ENCODE measurements around the gene WFDC2.

Gene WFDC2, protein sequence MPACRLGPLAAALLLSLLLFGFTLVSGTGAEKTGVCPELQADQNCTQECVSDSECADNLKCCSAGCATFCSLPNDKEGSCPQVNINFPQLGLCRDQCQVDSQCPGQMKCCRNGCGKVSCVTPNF

DNA sequence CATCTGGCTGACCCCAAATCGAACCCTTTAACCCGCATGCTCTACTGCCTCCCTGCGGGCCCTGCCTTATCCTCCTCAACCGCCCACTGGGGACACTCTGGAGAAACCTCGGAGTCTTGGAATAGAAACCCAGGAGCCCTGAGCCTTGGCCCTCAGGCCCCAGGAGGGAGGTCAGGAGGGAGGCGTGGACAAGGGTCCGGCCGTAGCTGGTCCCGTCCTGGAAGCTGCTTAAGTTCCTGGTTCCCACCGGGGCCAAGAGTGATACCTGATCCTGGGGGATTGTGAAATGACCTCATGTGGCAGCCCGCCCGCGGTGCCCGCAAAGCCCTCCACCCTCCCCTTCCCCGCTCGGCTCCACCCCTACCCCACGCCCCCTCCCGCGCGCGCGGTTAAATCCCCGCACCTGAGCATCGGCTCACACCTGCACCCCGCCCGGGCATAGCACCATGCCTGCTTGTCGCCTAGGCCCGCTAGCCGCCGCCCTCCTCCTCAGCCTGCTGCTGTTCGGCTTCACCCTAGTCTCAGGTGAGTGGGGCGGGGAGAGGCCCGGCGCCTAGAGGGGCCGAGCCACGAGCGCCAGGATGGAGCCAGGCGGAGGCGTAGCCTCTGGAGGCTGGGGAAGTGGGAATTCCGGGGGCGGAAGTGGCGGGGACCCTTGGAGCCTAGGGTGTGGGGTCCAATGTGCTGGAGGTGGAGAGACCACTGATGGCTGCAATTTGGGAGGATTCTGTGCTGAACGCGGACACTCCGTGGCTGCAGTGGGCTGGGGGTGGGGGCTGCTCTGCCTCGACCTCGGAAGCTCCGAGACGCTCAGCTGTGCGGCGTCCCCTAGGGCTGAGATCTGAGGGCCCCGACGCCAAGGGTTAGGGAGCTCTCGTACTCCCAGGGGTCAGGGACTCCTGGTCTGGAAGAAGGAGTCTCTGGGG, at the start of gene WFDC2:
WFDC2 (plus strand) TSS at position 418 of the 926 bp plus-strand sequence; CDS start at position 447, 29 bp downstream.
- no peaks in the 10 kb centered on the region for H3K9me3 ChIP-seq (ENCODE audit: control insufficient read depth, insufficient read depth, low read depth, low read length)
- H3K36me3 ChIP-seq (ENCODE audit: control insufficient read depth in 2 of 2, insufficient read depth in 1 of 2, low read length in 2 of 2): no peaks in the 10 kb centered on the region
- POLR2A ChIA-PET: interaction anchor here (0.5 to 0.6 kb wide), 2 partner anchors 127 to 453 kb away, joined by 3 read pairs; no protein-coding TSS in a partner anchor
- peaks cover 4% of the 10 kb centered on the region; the same call in 1 of the 2 replicates for H3K4me1 ChIP-seq (ENCODE audit: control insufficient read depth, insufficient read depth, low read length)
- H3K4me3 ChIP-seq (ENCODE audit: low read depth, low read length): peak within 1 kb of the TSS; percentile 38
- H3K27ac ChIP-seq (ENCODE audit: extremely low read depth, low read depth, low read length): no peak within 1 kb of the TSS
- CTCF ChIA-PET: interaction anchor here (0.6 to 0.8 kb wide), 4 partner anchors 167 to 545 kb away, joined by 3 to 4 read pairs (median 4); no protein-coding TSS in a partner anchor
- TF ChIP-seq ZNF221 (tag by site-specific recombination; IDR thresholded peaks at IDR 0.05; ENCODE audit: borderline replicate concordance): no peak
- no peak for TF ChIP-seq OSR2 (tag by site-specific recombination; IDR thresholded peaks at IDR 0.05)
- 0 out of 2 replicates have a peak, but pooled peaks have one; percentile 56 for TF ChIP-seq ZBTB48 (tag by site-specific recombination; IDR thresholded peaks at IDR 0.05)
- TF ChIP-seq, protein P1, sequence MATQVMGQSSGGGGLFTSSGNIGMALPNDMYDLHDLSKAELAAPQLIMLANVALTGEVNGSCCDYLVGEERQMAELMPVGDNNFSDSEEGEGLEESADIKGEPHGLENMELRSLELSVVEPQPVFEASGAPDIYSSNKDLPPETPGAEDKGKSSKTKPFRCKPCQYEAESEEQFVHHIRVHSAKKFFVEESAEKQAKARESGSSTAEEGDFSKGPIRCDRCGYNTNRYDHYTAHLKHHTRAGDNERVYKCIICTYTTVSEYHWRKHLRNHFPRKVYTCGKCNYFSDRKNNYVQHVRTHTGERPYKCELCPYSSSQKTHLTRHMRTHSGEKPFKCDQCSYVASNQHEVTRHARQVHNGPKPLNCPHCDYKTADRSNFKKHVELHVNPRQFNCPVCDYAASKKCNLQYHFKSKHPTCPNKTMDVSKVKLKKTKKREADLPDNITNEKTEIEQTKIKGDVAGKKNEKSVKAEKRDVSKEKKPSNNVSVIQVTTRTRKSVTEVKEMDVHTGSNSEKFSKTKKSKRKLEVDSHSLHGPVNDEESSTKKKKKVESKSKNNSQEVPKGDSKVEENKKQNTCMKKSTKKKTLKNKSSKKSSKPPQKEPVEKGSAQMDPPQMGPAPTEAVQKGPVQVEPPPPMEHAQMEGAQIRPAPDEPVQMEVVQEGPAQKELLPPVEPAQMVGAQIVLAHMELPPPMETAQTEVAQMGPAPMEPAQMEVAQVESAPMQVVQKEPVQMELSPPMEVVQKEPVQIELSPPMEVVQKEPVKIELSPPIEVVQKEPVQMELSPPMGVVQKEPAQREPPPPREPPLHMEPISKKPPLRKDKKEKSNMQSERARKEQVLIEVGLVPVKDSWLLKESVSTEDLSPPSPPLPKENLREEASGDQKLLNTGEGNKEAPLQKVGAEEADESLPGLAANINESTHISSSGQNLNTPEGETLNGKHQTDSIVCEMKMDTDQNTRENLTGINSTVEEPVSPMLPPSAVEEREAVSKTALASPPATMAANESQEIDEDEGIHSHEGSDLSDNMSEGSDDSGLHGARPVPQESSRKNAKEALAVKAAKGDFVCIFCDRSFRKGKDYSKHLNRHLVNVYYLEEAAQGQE (tag by site-specific recombination; IDR thresholded peaks at IDR 0.05): no peak
- TF ChIP-seq, protein P2, sequence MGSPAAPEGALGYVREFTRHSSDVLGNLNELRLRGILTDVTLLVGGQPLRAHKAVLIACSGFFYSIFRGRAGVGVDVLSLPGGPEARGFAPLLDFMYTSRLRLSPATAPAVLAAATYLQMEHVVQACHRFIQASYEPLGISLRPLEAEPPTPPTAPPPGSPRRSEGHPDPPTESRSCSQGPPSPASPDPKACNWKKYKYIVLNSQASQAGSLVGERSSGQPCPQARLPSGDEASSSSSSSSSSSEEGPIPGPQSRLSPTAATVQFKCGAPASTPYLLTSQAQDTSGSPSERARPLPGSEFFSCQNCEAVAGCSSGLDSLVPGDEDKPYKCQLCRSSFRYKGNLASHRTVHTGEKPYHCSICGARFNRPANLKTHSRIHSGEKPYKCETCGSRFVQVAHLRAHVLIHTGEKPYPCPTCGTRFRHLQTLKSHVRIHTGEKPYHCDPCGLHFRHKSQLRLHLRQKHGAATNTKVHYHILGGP (tag by site-specific recombination; IDR thresholded peaks at IDR 0.05): no peak
- TF ChIP-seq ZBTB21 (tag by site-specific recombination; IDR thresholded peaks at IDR 0.05): no peak
- no peak for TF ChIP-seq TCF7L2 (IDR thresholded peaks at IDR 0.05; ENCODE audit: borderline replicate concordance, low read depth, low read length)
- TF ChIP-seq ZNF792 (tag by site-specific recombination; IDR thresholded peaks at IDR 0.05): no peak
- no peak for TF ChIP-seq ZNF529 (tag by site-specific recombination; IDR thresholded peaks at IDR 0.05; ENCODE audit: insufficient replicate concordance)
- TF ChIP-seq ZNF670 (tag by site-specific recombination; IDR thresholded peaks at IDR 0.05; ENCODE audit: low read depth): no peak
- TF ChIP-seq HOXC10 (CRISPR knock-in tag; IDR thresholded peaks at IDR 0.05): no peak
- no peak for TF ChIP-seq BCL11A (tag by site-specific recombination; IDR thresholded peaks at IDR 0.05; ENCODE audit: low read depth)
- TF ChIP-seq, protein P3, sequence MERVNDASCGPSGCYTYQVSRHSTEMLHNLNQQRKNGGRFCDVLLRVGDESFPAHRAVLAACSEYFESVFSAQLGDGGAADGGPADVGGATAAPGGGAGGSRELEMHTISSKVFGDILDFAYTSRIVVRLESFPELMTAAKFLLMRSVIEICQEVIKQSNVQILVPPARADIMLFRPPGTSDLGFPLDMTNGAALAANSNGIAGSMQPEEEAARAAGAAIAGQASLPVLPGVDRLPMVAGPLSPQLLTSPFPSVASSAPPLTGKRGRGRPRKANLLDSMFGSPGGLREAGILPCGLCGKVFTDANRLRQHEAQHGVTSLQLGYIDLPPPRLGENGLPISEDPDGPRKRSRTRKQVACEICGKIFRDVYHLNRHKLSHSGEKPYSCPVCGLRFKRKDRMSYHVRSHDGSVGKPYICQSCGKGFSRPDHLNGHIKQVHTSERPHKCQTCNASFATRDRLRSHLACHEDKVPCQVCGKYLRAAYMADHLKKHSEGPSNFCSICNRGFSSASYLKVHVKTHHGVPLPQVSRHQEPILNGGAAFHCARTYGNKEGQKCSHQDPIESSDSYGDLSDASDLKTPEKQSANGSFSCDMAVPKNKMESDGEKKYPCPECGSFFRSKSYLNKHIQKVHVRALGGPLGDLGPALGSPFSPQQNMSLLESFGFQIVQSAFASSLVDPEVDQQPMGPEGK (tag by site-specific recombination; IDR thresholded peaks at IDR 0.05): peak; percentile 69
- TF ChIP-seq KLF9 (tag by site-specific recombination; IDR thresholded peaks at IDR 0.05; ENCODE audit: low read depth): peak; percentile 57
- no peak for TF ChIP-seq ZNF747 (tag by site-specific recombination; IDR thresholded peaks at IDR 0.05)
- TF ChIP-seq KLF1 (tag by site-specific recombination; IDR thresholded peaks at IDR 0.05): peak; percentile 59
- no peak for TF ChIP-seq ZNF76 (tag by site-specific recombination; IDR thresholded peaks at IDR 0.05; ENCODE audit: borderline replicate concordance, low read depth)
- TF ChIP-seq, protein P4, sequence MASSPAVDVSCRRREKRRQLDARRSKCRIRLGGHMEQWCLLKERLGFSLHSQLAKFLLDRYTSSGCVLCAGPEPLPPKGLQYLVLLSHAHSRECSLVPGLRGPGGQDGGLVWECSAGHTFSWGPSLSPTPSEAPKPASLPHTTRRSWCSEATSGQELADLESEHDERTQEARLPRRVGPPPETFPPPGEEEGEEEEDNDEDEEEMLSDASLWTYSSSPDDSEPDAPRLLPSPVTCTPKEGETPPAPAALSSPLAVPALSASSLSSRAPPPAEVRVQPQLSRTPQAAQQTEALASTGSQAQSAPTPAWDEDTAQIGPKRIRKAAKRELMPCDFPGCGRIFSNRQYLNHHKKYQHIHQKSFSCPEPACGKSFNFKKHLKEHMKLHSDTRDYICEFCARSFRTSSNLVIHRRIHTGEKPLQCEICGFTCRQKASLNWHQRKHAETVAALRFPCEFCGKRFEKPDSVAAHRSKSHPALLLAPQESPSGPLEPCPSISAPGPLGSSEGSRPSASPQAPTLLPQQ (tag by site-specific recombination; IDR thresholded peaks at IDR 0.05): 0 out of 2 replicates have a peak, but pooled peaks have one; percentile 21
- TF ChIP-seq ZNF302 (tag by site-specific recombination; IDR thresholded peaks at IDR 0.05; ENCODE audit: low read depth): no peak
- TF ChIP-seq ZNF324 (tag by site-specific recombination; IDR thresholded peaks at IDR 0.05): no peak
- TF ChIP-seq ZNF335 (tag by site-specific recombination; conservative IDR thresholded peaks at IDR 0.05): 0 out of 2 replicates have a peak, but pooled peaks have one; percentile 34
- peak; percentile 69 for TF ChIP-seq EGR2 (tag by site-specific recombination; IDR thresholded peaks at IDR 0.05; ENCODE audit: low read depth)
- TF ChIP-seq SP2 (tag by site-specific recombination; IDR thresholded peaks at IDR 0.05): peak; percentile 43
- TF ChIP-seq ZNF223 (tag by site-specific recombination; IDR thresholded peaks at IDR 0.05): no peak
- TF ChIP-seq ZBTB8A (tag by site-specific recombination; IDR thresholded peaks at IDR 0.05): peak; percentile 55
- TF ChIP-seq, protein P5, sequence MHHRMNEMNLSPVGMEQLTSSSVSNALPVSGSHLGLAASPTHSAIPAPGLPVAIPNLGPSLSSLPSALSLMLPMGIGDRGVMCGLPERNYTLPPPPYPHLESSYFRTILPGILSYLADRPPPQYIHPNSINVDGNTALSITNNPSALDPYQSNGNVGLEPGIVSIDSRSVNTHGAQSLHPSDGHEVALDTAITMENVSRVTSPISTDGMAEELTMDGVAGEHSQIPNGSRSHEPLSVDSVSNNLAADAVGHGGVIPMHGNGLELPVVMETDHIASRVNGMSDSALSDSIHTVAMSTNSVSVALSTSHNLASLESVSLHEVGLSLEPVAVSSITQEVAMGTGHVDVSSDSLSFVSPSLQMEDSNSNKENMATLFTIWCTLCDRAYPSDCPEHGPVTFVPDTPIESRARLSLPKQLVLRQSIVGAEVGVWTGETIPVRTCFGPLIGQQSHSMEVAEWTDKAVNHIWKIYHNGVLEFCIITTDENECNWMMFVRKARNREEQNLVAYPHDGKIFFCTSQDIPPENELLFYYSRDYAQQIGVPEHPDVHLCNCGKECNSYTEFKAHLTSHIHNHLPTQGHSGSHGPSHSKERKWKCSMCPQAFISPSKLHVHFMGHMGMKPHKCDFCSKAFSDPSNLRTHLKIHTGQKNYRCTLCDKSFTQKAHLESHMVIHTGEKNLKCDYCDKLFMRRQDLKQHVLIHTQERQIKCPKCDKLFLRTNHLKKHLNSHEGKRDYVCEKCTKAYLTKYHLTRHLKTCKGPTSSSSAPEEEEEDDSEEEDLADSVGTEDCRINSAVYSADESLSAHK (tag by site-specific recombination; IDR thresholded peaks at IDR 0.05): no peak
